Upper lobe of left lung (tissue), 6 donors: Measurements from ENCODE around the gene KCNK3. TPM values are rescaled to one million over a fixed set of nuclear protein-coding genes. Genes with fewer than 3 reads are reported as not detected.

ENCODE experiments used
- ATAC-seq, 2 donors: fragments of 200-7000 bp; cut with Tn5 transposase; one replicate each; pipeline ENCODE4 v1.9.1; 2022; ENCODE audit warnings: mild to moderate bottlenecking in 2 of 2, moderate library complexity in 2 of 2; ENCODE audit not compliant: low FRiP score in 2 of 2
- DNase-seq, 2 donors: peaks; one replicate each; pipeline ENCODE4 v3.0.0-alpha.2; 2019 to 2020
- H3K27ac ChIP-seq, 4 donors: fragments of 200-600 bp; sonication (generic); one replicate each; pipeline ENCODE4 v1.5.1; 2016 to 2019
- H3K27me3 ChIP-seq, 4 donors: fragments of 200-600 bp; sonication (generic); one replicate each; pipeline ENCODE4 v1.5.1; 2017 to 2019
- H3K36me3 ChIP-seq, 4 donors: fragments of 200-600 bp; sonication (generic); one replicate each; pipeline ENCODE4 v1.5.1; 2016 to 2019
- H3K4me1 ChIP-seq, 4 donors: fragments of 200-600 bp; sonication (generic); one replicate each; pipeline ENCODE4 v1.5.1; 2018 to 2019
- H3K4me3 ChIP-seq, 4 donors: fragments of 200-600 bp; sonication (generic); one replicate each; pipeline ENCODE4 v1.5.1; 2017 to 2019; ENCODE audit warnings: mild to moderate bottlenecking in 2 of 4, moderate library complexity in 1 of 4
- H3K9me3 ChIP-seq, 4 donors: fragments of 200-600 bp; sonication (generic); one replicate each; pipeline ENCODE4 v1.5.1; 2018 to 2019
- CTCF ChIP-seq, 6 experiments: fragments of 450-650 bp in 4 of 6; fragments of 200-600 bp in 2 of 6; sonication (generic) in 2 of 6; IDR thresholded peaks; one replicate each; pipeline ENCODE4 v1.5.1; 2016 to 2019; ENCODE audit warnings: antibody characterized with exemption in 6 of 6
- EP300 ChIP-seq, 4 donors: sonication (generic); formaldehyde crosslinking; IDR thresholded peaks; one replicate each; pipeline ENCODE4 v1.5.1; 2017; ENCODE audit warnings: antibody characterized with exemption in 4 of 4, control low read depth in 2 of 4
- POLR2A ChIP-seq, 4 donors: fragments of 450-650 bp; IDR thresholded peaks; one replicate each; pipeline ENCODE4 v1.5.1; 2016 to 2017; ENCODE audit warnings: antibody characterized with exemption in 4 of 4, mild to moderate bottlenecking in 2 of 4
- POLR2AphosphoS5 ChIP-seq, 2 donors: sonication (generic); formaldehyde crosslinking; IDR thresholded peaks; one replicate each; pipeline ENCODE4 v1.5.1; 2017; ENCODE audit warnings: antibody characterized with exemption in 2 of 2
- WGBS, 2 donors: methylation state at CpG; one replicate each; pipeline ENCODE4 v1.1.5; 2017 to 2018; 5-methylcytosine and 5-hydroxymethylcytosine counted together
- total RNA-seq, 6 donors: library from RNA; depleted of rRNA in 4 of 6; stranded (reverse); fragments of >200 nt in 4 of 6; gene quantifications; one replicate each; pipeline versions ENCODE4 v1.1.0 to v1.2.1, GENCODE V29; 2016 to 2021
- donor health status: DM: no; HTN: no; CAD: no; lungs with moderate emphysema.
- donor health status: DM: no; HTN: yes; CAD: no; lungs with severe emphysema.

Gene KCNK3
- total RNA-seq, 6 donors from 2014 or later, result 3.0 to 36.1 (median 17.5) TPM

DNA sequence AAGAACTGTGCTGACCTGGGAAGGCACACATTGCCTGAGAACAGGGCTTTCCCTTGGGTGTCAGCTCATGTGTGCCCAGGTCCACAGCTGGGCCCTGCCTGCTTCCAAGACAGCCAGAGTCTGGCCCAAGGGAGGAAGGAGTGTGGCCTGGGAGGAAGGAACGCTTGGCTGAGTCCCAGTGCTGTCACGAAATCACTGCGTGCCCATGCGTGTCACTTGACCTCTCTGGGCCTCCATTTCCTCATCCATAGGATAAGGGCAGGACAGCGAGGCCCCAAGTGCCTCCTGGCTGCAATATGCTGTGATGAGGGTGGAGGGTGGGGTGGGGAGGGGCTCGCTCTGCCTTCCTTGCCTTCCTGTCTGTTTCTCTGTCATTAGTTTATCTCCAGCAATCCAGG, 642 bp upstream of the KCNK3 start:
- Histone ChIP-seq H3K27ac (peak overlapping the region; percentile 56 to 80 (median 58)), H3K27me3 (peaks cover 0 to 26% (median 12%) of the 10 kb centered on the region in 4 donors), H3K4me3 (peak overlapping the region in 2 of 4 donors; percentile 19 to 25), H3K36me3 (no peaks in the 10 kb centered on the region), H3K4me1 (peaks cover 9 to 15% (median 12%) of the 10 kb centered on the region in 4 donors), H3K9me3 (no peaks in the 10 kb centered on the region)
- TF ChIP-seq POLR2A (IDR thresholded peaks at IDR 0.05), result no peak
- no peak for TF ChIP-seq CTCF (IDR thresholded peaks at IDR 0.05)
- TF ChIP-seq POLR2AphosphoS5 (IDR thresholded peaks at IDR 0.05), result peak; percentile 28 to 48
- DNase-seq, result no peak
- peak in 1 of 2 donors; percentile 18 for ATAC-seq
- 17 to 23% methylated on average over 2 to 5 of the region's 6 CpGs for WGBS, 2 donors

DNA sequence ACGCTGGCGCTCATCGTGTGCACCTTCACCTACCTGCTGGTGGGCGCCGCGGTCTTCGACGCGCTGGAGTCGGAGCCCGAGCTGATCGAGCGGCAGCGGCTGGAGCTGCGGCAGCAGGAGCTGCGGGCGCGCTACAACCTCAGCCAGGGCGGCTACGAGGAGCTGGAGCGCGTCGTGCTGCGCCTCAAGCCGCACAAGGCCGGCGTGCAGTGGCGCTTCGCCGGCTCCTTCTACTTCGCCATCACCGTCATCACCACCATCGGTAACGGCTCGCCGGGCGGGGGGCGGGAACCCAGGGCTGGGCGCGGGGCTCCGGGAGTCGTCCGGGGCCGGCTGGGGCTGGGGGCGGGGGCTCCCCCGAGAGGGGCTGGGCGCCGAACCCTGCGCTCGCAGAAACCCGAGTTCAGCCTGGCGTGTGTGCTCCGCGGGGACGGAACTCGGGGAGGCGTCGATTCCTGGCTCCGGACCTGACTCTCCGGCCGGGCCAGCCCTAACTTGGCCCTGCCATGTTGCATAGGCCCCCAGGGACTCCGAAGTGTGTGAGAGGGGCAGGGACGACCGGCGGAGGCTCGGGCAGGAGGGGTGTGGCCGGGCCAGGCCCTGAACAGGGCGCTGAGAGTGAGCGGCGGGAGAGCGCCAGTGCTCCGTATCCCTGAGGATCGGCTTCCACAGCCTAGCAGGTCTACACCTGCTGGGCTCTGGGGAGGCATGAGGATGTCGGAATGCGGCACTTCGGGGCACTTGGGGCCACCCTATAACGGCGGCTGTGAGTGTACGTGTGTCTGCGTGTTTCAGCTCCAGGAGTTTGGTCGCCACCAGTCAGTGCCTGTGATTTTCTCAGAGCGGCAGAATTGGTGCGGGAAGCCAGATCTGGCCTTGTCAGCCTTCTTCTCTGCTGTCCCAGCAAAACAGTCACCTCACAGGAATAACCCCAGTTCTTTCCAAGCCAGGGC, 651 bp downstream of the KCNK3 start:
- H3K27ac ChIP-seq, result peak overlapping the region; percentile 55 to 74 (median 68)
- TF ChIP-seq POLR2AphosphoS5 (IDR thresholded peaks at IDR 0.05) (no peak), EP300 (IDR thresholded peaks at IDR 0.05) (no peak), CTCF (IDR thresholded peaks at IDR 0.05) (no peak), POLR2A (IDR thresholded peaks at IDR 0.05) (no peak)
- H3K4me3 ChIP-seq, result peak overlapping the region; percentile 29 to 50 (median 46)
- no peaks in the 10 kb centered on the region for H3K36me3 ChIP-seq
- 0 to 4% methylated on average over 6 to 56 of the region's 83 CpGs for WGBS, 2 donors
- ATAC-seq (peak in 1 of 2 donors; percentile 3), DNase-seq (peak in 1 of 2 donors; percentile 85)
- H3K9me3 ChIP-seq, result no peaks in the 10 kb centered on the region
- peaks cover 9 to 15% (median 12%) of the 10 kb centered on the region in 4 donors for H3K4me1 ChIP-seq
- peaks cover 0 to 26% (median 12%) of the 10 kb centered on the region in 4 donors for H3K27me3 ChIP-seq

DNA sequence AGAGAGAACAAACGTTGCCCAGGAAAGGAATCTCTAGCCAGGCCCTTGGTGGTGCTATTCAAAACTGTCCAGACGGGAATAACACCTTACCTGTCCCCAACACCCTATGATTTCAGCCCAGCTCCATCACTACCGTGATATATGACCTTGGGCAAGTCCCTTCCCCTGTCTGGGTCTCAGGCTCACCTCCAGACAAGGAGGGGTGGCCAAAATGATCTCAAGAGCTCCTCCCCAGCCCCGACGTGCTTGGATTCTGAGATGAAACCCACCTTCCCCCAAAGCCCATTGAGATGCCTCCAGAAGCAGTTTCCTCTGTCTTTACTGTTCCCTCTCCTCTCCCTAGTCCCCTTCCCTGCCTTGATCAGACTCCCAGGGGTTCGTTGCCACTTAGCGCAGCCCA, 1.5 kb downstream of the KCNK3 start:
- TF ChIP-seq POLR2AphosphoS5 (IDR thresholded peaks at IDR 0.05), result no peak
- no peak for TF ChIP-seq POLR2A (IDR thresholded peaks at IDR 0.05)
- no peak for TF ChIP-seq CTCF (IDR thresholded peaks at IDR 0.05)
- TF ChIP-seq EP300 (IDR thresholded peaks at IDR 0.05), result no peak
- H3K9me3 ChIP-seq, result no peaks in the 10 kb centered on the region
- H3K36me3 ChIP-seq, result no peaks in the 10 kb centered on the region
- peak overlapping the region; percentile 55 to 74 (median 68) for H3K27ac ChIP-seq
- peaks cover 0 to 26% (median 12%) of the 10 kb centered on the region in 4 donors for H3K27me3 ChIP-seq
- WGBS, 2 donors, result 51 to 54% methylated on average over 7 of the region's 7 CpGs
- peaks cover 9 to 15% (median 12%) of the 10 kb centered on the region in 4 donors for H3K4me1 ChIP-seq
- H3K4me3 ChIP-seq, result peak overlapping the region in 3 of 4 donors; percentile 41 to 50 (median 50)
- no peak for DNase-seq
- no peak for ATAC-seq

DNA sequence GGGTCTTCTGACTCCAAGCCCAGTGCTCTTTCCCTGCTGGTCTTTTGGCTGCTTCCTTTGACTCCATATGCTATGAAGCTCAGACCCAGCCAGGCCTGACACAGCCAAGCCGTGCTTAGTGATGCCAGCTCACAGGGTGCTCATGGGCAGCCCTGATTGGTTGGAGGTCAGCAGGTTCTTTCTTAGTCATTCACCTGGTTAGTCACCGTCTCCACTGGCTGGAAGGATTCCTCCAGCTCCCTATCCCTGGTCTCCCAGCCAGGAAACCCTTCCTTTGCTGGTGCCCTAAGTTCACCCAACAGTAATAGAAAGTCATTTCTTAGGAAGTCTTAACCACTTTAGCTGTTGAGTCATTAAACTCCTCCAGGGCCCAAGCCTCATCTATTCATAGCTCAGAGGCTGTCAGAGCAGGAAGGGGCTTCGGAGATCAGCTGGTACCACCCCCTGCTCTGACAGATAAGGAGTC, 3.9 kb downstream of the KCNK3 start:
- no peak for TF ChIP-seq POLR2AphosphoS5 (IDR thresholded peaks at IDR 0.05)
- no peak for TF ChIP-seq CTCF (IDR thresholded peaks at IDR 0.05)
- TF ChIP-seq EP300 (IDR thresholded peaks at IDR 0.05), result no peak
- no peak for TF ChIP-seq POLR2A (IDR thresholded peaks at IDR 0.05)
- WGBS, 2 donors, result 17 to 54% methylated on average over 2 to 3 of the region's 3 CpGs
- H3K27me3 ChIP-seq, result peaks cover 0 to 26% (median 12%) of the 10 kb centered on the region in 4 donors
- no peaks in the 10 kb centered on the region for H3K9me3 ChIP-seq
- H3K4me3 ChIP-seq, result no peak overlapping the region
- no peak overlapping the region for H3K27ac ChIP-seq
- DNase-seq (no peak), ATAC-seq (no peak)
- no peaks in the 10 kb centered on the region for H3K36me3 ChIP-seq
- peaks cover 9 to 15% (median 12%) of the 10 kb centered on the region in 4 donors for H3K4me1 ChIP-seq
